ENCODE measurements around the gene DTNA.

GRCh38 chr18:34779112-34779511, 69.0 kb downstream of the DTNA start:
- TF ChIP-seq TAF1 (IDR thresholded peaks at IDR 0.05; ENCODE audit: low read depth) = no peak
- TF ChIP-seq RAD21 (IDR thresholded peaks at IDR 0.05; ENCODE audit: low read depth) = no peak
- no peak for TF ChIP-seq REST (IDR thresholded peaks at IDR 0.05; ENCODE audit: low read depth)
